ENCODE results near the gene DAP3. TPM values are rescaled to one million over a fixed set of nuclear protein-coding genes. Genes with fewer than 3 reads are reported as not detected.
"Not testable (repeated sequence)": the region's sequence is repeated elsewhere in the genome, so short reads cannot be mapped to it uniquely, and the experiment has no call there.

The DAP3 gene
- total and polyA plus RNA-seq, 2 of the 8 experiments (the other 6 are each of a cell fraction or from before 2014, with no cell fraction given): 66.3 to 87.1 TPM

GRCh38 chr1:155711457-155711856 lies 22.6 kb downstream of the DAP3 start:
- H3K56ac ChIP-seq (replicated peaks; ENCODE audit: insufficient read length, low read depth, low read length); H2BK20ac ChIP-seq (ENCODE audit: low read length); H3K23ac ChIP-seq (ENCODE audit: insufficient read length); H3K9ac ChIP-seq (replicated peaks in 1 of 4; ENCODE audit: extremely low read depth in 1 of 4, low read depth in 3 of 4, low read length in 3 of 4); H3K4me3 ChIP-seq (ENCODE audit: extremely low read depth in 1 of 4, insufficient read depth in 2 of 4, low read depth in 3 of 4, low read length in 4 of 4); H2AFZ ChIP-seq (ENCODE audit: low read length); H2AK5ac ChIP-seq (ENCODE audit: low read depth, low read length); H2BK5ac ChIP-seq (ENCODE audit: low read depth, low read length); H3K4me2 ChIP-seq (ENCODE audit: insufficient read depth in 1 of 2, low read depth in 2 of 2, low read length in 2 of 2); H2BK15ac ChIP-seq (ENCODE audit: low read length); H3K4ac ChIP-seq (replicated peaks; ENCODE audit: insufficient read length, low read depth, low read length); H3K18ac ChIP-seq (ENCODE audit: extremely low read depth, low read length); H3K27me3 ChIP-seq (replicated peaks in 1 of 4; ENCODE audit: control insufficient read depth in 3 of 4, extremely low read depth in 1 of 4, insufficient read depth in 3 of 4, low read length in 3 of 4); H4K8ac ChIP-seq (ENCODE audit: extremely low read depth, insufficient read depth, low read length); H4K91ac ChIP-seq (replicated peaks; ENCODE audit: insufficient read length, low read length); H3K9me3 ChIP-seq (ENCODE audit: insufficient read depth in 2 of 2, low read depth in 1 of 2, low read length in 1 of 2); FAIRE-seq; H4K20me1 ChIP-seq (replicated peaks in 1 of 2; ENCODE audit: control insufficient read depth in 1 of 2, insufficient read depth in 2 of 2, low read length in 2 of 2); H2BK12ac ChIP-seq (ENCODE audit: low read depth, low read length); H3K27ac ChIP-seq (ENCODE audit: low read depth, low read length); CTCF ChIA-PET (ENCODE audit: partially characterized antibody); DNase-seq (ENCODE audit: low read depth in 1 of 2, low spot score in 2 of 2); H2BK120ac ChIP-seq (replicated peaks; ENCODE audit: low read depth, low read length); H3K79me1 ChIP-seq (ENCODE audit: low read depth, low read length); H3K14ac ChIP-seq (ENCODE audit: insufficient read length); H3K23me2 ChIP-seq (ENCODE audit: low read depth, low read length); H4K5ac ChIP-seq (ENCODE audit: insufficient read length, low read depth, low read length); H3K4me1 ChIP-seq (replicated peaks in 1 of 4; ENCODE audit: control insufficient read depth in 3 of 4, insufficient read depth in 4 of 4, low read length in 3 of 4): not testable (repeated sequence)
- peaks cover 0 to 12% of the 10 kb centered on the region in 2 experiments; a peak in 2 of 4 replicates for H3K79me2 ChIP-seq (ENCODE audit: control insufficient read depth in 1 of 2, insufficient read depth in 2 of 2, low read length in 2 of 2)
- WGBS, 2 experiments (ENCODE audit: extremely low coverage in 1 of 2, insufficient coverage in 1 of 2, insufficient read length in 1 of 2, insufficient replicate concordance in 2 of 2, low coverage in 1 of 2, low lambda C conversion rate in 2 of 2, missing lambda C conversion rate in 1 of 2): 100% methylated on average over 1 of the region's 3 CpGs; no CpG with 5 or more reads in 1 of the 2 experiments
- POLR2A ChIA-PET (ENCODE audit: partially characterized antibody): interaction anchor here (0.8 kb wide), 1 partner anchor 30 kb away, joined by 3 read pairs; no protein-coding TSS in a partner anchor
- H3K36me3 ChIP-seq (ENCODE audit: control insufficient read depth in 2 of 4, insufficient read depth in 4 of 4, low read length in 3 of 4): peaks cover 0 to 12% (median 5%) of the 10 kb centered on the region in 4 experiments; a peak in 4 of 8 replicates
